ENCODE measurements around the gene YRDC. TPM values are rescaled to one million over a fixed set of nuclear protein-coding genes. Genes with fewer than 3 reads are reported as not detected.

The YRDC gene
- total and polyA plus RNA-seq, 2 donors = 12.2 to 13.3 TPM

GRCh38 chr1:37753473-37754321 lies 54.3 kb downstream of the YRDC start:
- H3K36me3 ChIP-seq (ENCODE audit: control insufficient read depth in 2 of 2, insufficient read depth in 2 of 2, low read length in 1 of 2) = no peaks in the 10 kb centered on the region
- H3K9me3 ChIP-seq (ENCODE audit: control insufficient read depth in 2 of 2, insufficient read depth in 1 of 2, low read length in 1 of 2) = no peaks in the 10 kb centered on the region
- 7% methylated on average over 52 of the region's 52 CpGs for WGBS
- peaks cover 37 to 64% of the 10 kb centered on the region in 2 donors for H3K27me3 ChIP-seq (ENCODE audit: control insufficient read depth in 2 of 2, insufficient read depth in 1 of 2, low read length in 1 of 2)
- DNase-seq (ENCODE audit: low read depth in 6 of 9, low spot score in 9 of 9) = no peak
- no peak overlapping the region for H3K4me3 ChIP-seq (ENCODE audit: low read length in 2 of 2)
- H3K4me1 ChIP-seq (ENCODE audit: control insufficient read depth in 2 of 2, insufficient read depth in 2 of 2, low read length in 2 of 2) = no peaks in the 10 kb centered on the region
- no peak overlapping the region for H3K27ac ChIP-seq (ENCODE audit: low read depth in 1 of 2, low read length in 1 of 2)

Other genes starting within 250 kb of the YRDC start
- gene GNL2, start 212.3 kb downstream of the YRDC start, total RNA-seq = 73.8 TPM
- gene GNL2, start 212.3 kb downstream of the YRDC start, polyA plus RNA-seq = 56.6 TPM
- not detected for gene RSPO1, start 173.3 kb downstream of the YRDC start, total RNA-seq
- 0.02 TPM for gene RSPO1, start 173.3 kb downstream of the YRDC start, polyA plus RNA-seq
- gene CDCA8, start 115.7 kb downstream of the YRDC start, total RNA-seq = 12.6 TPM
- gene CDCA8, start 115.7 kb downstream of the YRDC start, polyA plus RNA-seq = 5.8 TPM
- gene EPHA10, start 43.1 kb downstream of the YRDC start, total RNA-seq = 0.14 TPM
- gene EPHA10, start 43.1 kb downstream of the YRDC start, polyA plus RNA-seq = 0.32 TPM
- gene MANEAL, start 14.4 kb downstream of the YRDC start, total RNA-seq = 1.5 TPM
- gene MANEAL, start 14.4 kb downstream of the YRDC start, polyA plus RNA-seq = 1.8 TPM
- gene C1orf122, start 418 bp downstream of the YRDC start, total RNA-seq = 27.1 TPM
- gene C1orf122, start 418 bp downstream of the YRDC start, polyA plus RNA-seq = 33.0 TPM
- gene MTF1, start 51.4 kb upstream of the YRDC start, total RNA-seq = 1.2 TPM
- gene MTF1, start 51.4 kb upstream of the YRDC start, polyA plus RNA-seq = 3.1 TPM
- 23.1 TPM for gene INPP5B, start 138.8 kb upstream of the YRDC start, total RNA-seq
- gene INPP5B, start 138.8 kb upstream of the YRDC start, polyA plus RNA-seq = 24.8 TPM
- gene SF3A3, start 181.8 kb upstream of the YRDC start, total RNA-seq = 81.6 TPM
- gene SF3A3, start 181.8 kb upstream of the YRDC start, polyA plus RNA-seq = 26.8 TPM
- gene FHL3, start 197.3 kb upstream of the YRDC start, total RNA-seq = 4.0 TPM
- gene FHL3, start 197.3 kb upstream of the YRDC start, polyA plus RNA-seq = 18.7 TPM
- 36.6 TPM for gene UTP11, start 204.5 kb upstream of the YRDC start, total RNA-seq
- 30.3 TPM for gene UTP11, start 204.5 kb upstream of the YRDC start, polyA plus RNA-seq
- gene POU3F1, start 238.6 kb upstream of the YRDC start, total RNA-seq = 0.09 TPM
- gene POU3F1, start 238.6 kb upstream of the YRDC start, polyA plus RNA-seq = 0.30 TPM